Choroid plexus epithelial cell (primary cell): ENCODE results near the gene ASTN2.

Source experiments
- DNase-seq: peaks from one replicate; pipeline ENCODE4 v3.0.0-alpha.2; 2010; ENCODE audit warnings: low read depth
- H3K4me3 ChIP-seq: 2 replicates; pipeline ENCODE4 v1.5.1; 2011; ENCODE audit warnings: low read depth, mild to moderate bottlenecking, control low read depth, low read length, moderate library complexity
- TF ChIP-seq, protein P1 (sequence below): conservative IDR thresholded peaks from 2 replicates; pipeline ENCODE4 v1.5.1; 2011; ENCODE audit warnings: low read depth, mild to moderate bottlenecking, control low read depth, inconsistent platforms, low read length, moderate library complexity

ASTN2 gene

DNA sequence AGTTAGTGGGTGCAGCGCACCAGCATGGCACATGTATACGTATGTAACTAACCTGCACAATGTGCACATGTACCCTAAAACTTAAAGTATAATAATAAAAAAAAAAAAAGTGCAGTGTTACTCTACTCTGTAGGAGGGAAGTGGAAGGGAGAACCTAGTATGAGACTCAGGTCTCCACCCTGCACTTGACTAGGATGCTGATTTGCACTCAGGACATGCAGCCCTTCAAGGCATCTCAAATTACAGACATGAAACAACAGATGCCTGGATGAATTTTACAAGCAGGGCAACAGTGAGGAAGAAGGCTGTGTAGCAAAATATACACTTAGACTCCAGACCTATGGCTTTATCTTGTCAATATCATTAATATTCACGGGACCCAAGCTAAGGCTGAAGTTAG, 711.2 kb downstream of the ASTN2 start:
- no peak overlapping the region for H3K4me3 ChIP-seq

DNA sequence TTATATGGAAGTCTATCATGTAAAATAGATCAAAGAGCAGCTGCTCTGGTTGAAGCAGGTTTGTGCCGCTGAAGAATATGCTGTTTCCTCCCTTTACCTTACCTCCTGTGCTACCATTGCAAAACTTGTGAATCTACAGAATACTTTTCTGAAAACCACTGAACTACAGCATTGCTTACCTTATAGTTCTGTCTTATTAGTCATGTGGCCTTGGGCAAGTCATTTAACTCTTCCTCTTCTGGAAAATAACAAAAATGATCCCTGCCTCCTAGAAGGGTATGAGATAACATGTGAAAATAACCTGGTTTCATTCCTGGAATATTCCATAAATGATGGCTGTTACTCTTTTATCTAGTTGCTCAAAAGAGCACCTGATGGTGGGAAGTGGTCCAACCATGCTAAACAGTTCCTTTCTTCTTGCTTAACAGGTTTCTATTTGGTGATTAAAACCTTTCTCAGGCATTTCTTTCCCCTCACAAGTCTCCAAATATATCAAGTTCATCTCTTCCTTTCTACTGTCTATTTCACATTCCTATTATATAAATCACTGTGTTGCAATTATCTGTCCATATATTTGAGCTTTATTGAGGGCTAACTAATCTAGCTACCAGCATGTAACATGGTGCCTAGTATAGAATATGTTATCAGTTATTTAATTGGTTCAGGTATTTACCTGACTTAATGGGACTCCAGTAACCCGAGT, 712.8 kb downstream of the ASTN2 start:
- TF ChIP-seq, protein P1, sequence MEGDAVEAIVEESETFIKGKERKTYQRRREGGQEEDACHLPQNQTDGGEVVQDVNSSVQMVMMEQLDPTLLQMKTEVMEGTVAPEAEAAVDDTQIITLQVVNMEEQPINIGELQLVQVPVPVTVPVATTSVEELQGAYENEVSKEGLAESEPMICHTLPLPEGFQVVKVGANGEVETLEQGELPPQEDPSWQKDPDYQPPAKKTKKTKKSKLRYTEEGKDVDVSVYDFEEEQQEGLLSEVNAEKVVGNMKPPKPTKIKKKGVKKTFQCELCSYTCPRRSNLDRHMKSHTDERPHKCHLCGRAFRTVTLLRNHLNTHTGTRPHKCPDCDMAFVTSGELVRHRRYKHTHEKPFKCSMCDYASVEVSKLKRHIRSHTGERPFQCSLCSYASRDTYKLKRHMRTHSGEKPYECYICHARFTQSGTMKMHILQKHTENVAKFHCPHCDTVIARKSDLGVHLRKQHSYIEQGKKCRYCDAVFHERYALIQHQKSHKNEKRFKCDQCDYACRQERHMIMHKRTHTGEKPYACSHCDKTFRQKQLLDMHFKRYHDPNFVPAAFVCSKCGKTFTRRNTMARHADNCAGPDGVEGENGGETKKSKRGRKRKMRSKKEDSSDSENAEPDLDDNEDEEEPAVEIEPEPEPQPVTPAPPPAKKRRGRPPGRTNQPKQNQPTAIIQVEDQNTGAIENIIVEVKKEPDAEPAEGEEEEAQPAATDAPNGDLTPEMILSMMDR = no peak
- DNase-seq = peak; percentile 26
- H3K4me3 ChIP-seq = no peak overlapping the region

More for the DNA sequence above, 711.2 kb downstream of the ASTN2 start:
- TF ChIP-seq, protein P1 = no peak
- DNase-seq = no peak

DNA sequence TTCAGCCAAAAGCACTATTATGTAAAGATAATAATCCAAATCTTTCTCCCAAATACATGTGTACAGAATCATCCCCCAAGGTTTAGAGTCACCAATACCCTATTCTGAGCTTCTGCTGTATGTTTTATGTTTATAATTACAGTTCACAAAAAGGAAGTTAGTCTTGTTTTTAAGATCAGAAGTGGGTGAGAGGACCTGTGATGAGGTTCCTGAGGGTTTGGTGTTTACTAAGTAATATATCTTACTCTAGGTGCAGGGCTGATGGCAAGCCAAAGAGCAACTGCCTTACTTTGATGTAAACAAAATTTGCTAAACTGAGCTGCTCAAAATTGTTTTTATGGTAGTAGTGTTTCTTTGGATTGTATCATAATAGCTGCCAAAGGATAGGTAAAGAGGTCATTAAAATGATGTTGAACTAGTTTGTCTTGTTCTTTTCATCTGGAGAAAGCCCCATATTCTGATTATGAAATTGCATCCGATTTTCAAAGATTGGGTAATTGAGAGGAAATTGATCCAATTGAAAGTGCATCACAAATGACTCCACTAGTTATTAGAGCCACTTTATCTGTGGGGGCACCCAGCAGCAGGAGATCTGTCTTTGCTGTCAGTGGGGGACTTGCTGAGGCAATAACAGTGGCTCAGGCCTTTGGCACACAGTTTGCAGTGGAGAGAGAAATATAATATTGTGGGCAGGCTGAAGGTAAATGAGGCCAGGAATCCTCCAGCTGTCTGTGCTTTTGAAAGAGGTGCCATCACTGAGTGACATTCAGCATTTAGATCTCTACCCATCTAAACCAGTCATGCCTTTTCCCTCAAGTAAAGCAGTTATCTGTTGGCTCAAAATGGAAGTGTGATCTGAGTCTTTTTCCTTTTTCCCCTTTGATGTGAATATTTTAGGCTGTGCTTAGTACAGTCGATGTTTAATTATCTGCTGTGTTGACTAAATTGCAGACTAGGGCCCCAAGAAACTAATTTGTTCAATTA, 713.7 kb downstream of the ASTN2 start:
- no peak for DNase-seq
- H3K4me3 ChIP-seq = no peak overlapping the region
- TF ChIP-seq, protein P1 = no peak

DNA sequence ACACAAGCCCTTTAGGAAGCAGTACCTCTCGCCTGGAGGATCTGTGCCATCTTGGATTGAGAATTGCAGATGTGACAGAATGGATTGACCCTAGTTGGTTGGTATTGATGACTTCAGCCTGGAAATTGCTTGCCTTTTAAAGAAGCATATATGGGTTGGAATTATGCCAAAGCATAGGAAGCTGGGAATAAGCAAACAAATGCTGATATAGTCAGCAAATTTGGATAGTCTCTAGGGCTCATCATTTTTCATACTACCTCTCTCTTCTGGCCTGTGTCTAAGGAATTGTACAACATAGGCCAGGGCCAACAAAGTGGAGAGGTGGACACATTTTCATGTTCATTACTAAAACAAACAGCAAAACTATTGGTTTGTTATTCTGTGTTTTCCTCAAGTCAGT, 714.6 kb downstream of the ASTN2 start:
- no peak for DNase-seq
- H3K4me3 ChIP-seq = no peak overlapping the region
- TF ChIP-seq, protein P1 = no peak

DNA sequence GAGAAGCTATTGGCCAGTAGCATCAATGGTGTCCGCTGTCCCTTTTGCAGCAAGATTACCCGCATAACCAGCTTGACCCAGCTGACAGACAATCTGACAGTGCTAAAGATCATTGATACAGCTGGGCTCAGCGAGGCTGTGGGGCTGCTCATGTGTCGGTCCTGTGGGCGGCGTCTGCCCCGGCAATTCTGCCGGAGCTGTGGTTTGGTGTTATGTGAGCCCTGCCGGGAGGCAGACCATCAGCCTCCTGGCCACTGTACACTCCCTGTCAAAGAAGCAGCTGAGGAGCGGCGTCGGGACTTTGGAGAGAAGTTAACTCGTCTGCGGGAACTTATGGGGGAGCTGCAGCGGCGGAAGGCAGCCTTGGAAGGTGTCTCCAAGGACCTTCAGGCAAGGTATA, 717.0 kb downstream of the ASTN2 start:
- TF ChIP-seq, protein P1 = no peak
- no peak overlapping the region for H3K4me3 ChIP-seq
- no peak for DNase-seq

DNA sequence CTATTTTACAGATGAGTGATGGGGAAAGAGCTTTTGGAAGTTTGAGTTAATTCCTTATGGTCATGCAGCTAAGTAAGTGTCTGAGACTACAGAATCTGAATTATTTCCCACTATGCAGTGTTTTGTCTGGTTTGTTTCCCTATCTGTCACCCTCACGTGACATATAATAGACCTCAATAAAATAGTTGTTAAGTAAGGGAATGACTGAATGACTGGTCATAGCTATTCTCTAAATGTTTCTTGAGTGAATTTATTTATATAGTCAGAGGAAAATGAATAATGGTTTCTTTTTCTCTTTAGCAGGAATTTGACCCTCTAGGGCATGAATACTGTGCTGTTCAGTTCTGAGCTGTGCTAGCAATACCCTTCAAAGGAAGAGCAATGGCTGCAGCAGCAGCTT, 717.5 kb downstream of the ASTN2 start:
- TF ChIP-seq, protein P1 = no peak
- H3K4me3 ChIP-seq = no peak overlapping the region
- peak; percentile 45 for DNase-seq

DNA sequence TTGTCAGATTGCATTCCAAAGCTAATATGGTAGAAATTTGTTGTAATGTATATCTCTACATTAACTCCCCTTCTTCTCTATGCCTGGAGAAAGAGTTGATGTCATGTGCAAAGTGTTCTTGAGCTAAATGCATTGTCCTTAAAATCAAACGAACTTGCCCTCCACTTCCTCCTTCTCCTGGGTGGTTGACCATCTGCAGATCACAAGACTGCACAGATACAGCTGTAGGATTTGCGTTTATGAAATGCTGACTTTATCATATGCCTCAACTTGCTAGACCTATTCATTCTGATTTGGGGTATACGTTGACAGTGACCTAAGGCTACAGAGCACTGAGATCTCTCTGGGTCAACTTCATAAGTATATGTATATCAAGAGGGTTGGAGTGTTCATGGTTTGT, 719.4 kb downstream of the ASTN2 start:
- TF ChIP-seq, protein P1 = no peak
- no peak overlapping the region for H3K4me3 ChIP-seq
- no peak for DNase-seq
